ENCODE data around the gene NLRC3.

- no peak for TF ChIP-seq POLR2A (IDR thresholded peaks at IDR 0.05; ENCODE audit: low read length)
- no peak for TF ChIP-seq GATA1 (IDR thresholded peaks at IDR 0.05; ENCODE audit: low read depth, low read length)
Measured at GRCh38 chr16:3575491-3575890, 1.7 kb downstream of the NLRC3 start.

Measured in erythroblast (primary cell).